ENCODE measurements around the gene CIRBP.
A peak's percentile ranks its signal among the peaks of the same experiment; 100 is the strongest.

Gene CIRBP

DNA sequence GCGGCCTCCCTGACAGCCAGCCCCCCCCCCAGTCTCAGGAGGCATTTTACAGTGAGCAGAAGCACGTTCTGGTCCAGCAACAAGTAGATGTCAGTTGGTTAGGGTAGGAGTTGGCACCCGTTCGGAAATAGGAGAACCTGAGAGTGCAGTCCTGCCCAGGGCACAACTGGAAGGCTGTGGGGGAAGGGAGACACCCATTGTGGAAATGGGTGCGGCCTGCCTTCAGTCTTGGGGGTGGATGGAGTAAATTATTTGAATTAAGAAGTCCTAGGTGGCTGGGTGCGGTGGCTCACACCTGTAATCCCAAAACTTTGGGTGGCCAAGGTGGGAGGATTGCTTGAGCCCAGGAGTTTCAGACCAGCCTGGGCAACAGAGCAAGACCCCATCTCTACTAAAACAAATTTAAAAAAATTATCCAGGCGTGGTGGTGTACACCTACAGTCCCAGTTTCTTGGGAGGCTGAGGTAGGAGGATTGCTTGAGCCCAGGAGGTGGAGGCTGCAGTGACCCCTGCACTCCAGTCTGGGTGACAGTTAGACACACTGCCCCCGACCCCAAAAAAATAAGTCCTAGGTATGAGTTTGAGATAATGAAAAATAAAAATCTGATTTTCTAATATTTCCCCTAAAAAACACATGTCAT lies 1.2 kb downstream of the CIRBP start:
- DNase-seq, result peak; percentile 56

DNA sequence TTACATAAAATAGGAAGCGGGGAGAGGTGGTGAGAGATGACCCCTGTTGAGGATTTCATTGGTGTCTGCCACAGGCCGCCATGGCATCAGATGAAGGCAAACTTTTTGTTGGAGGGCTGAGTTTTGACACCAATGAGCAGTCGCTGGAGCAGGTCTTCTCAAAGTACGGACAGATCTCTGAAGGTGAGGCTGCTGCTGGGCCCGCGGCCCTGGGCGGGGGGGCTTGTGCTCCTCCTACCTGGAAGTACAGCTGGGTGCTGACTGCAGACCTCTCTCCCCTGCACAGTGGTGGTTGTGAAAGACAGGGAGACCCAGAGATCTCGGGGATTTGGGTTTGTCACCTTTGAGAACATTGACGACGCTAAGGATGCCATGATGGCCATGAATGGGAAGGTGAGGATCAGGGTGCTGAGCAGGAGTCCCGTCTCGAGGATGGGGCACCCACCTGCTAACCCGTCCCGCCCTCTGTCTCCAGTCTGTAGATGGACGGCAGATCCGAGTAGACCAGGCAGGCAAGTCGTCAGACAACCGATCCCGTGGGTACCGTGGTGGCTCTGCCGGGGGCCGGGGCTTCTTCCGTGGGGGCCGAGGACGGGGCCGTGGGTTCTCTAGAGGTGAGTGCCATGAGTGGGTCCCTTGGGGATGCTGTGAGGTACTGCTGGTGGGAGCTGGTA lies 1.9 kb downstream of the CIRBP start:
- no peak for DNase-seq

DNA sequence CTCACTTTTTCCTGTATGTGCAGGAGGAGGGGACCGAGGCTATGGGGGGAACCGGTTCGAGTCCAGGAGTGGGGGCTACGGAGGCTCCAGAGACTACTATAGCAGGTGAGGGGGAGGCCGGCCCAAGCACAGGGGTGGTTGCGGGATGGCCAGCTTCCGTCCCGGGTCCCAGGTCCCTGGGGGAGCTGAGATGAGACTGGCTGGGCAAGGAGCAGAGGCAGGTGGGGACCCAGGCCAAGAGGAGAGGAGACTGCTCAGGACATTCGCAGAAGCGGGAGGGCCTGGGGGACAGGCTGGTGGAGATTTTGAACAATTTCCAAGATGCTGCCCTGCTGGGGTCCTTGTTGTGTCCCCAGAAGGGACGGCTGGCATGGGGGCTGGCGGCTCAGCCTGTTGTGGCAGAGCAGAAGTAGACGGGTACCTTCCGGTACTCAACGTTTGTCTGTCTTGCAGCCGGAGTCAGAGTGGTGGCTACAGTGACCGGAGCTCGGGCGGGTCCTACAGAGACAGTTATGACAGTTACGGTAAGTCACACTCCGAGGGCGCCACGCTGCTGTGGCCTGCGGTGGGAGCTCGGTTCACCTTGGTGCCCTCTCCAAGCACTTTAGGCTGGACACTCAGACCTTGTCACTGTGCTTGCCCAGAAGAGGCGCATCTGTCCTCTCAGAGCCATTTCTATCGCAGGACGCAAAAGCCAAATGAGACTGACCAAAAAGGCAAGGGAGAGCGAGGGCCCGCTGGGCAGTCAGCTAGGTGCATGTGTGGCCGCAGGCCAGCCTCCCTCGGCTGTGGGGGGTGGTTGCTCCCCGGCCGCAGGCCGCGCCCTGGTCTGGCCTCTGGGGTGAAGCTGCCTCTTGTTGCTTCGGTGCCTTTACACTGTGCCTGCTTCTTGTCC lies 2.6 kb downstream of the CIRBP start:
- no peak for DNase-seq

DNA sequence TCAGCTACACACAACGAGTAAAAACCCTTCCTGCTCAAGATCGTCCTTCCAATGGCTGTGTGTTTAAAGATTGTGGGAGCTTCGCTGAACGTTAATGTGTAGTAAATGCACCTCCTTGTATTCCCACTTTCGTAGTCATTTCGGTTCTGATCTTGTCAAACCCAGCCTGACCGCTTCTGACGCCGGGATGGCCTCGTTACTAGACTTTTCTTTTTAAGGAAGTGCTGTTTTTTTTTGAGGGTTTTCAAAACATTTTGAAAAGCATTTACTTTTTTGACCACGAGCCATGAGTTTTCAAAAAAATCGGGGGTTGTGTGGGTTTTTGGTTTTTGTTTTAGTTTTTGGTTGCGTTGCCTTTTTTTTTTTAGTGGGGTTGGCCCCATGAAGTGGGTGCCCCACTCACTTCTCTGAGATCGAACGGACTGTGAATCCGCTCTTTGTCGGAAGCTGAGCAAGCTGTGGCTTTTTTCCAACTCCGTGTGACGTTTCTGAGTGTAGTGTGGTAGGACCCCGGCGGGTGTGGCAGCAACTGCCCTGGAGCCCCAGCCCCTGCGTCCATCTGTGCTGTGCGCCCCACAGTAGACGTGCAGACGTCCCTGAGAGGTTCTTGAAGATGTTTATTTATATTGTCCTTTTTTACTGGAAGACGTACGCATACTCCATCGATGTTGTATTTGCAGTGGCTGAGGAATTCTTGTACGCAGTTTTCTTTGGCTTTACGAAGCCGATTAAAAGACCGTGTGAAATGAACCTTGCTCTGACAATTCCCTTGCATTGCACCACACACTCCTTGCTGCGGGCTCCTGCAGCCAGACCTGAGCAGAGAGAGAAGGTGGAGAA lies 3.5 kb downstream of the CIRBP start:
- no peak for DNase-seq

DNA sequence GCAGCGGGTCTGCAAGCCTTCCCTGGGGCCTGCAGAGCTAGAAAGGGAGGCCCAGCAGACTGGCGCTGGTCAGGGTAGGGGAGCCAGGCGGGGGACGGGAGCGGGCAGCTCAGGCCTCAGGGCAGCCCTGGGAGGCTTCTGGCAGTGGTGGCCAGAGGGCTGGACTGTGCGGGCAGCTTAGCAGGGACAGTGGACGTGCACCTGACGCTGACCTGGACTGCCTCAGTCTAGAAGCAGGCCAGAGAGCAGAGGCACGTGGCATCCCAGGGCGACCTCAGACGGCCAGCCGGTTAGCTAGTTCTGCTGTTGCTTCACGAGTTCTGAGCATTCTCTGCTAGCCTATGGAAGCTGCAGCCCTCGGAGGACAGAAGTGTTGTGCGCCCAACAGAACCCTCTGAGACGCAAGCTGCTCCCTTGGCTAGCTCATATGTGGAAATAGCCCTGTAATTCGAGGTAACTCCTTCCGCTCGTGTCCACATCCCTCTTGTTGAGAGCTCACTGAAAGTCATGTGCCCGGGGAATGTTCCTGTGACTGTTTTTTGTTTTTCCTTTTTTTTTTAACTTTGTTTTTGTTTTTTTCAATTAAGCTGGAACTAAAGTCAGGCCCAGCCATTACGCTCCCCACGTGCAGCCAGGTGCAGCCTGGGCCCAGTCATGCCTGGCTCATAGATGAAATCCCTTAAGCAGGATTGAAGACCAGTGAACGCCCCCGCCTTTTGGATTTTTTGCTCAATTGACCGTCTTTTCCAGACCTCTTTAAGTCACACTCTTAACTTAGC lies 4.3 kb downstream of the CIRBP start:
- DNase-seq, result no peak

DNA sequence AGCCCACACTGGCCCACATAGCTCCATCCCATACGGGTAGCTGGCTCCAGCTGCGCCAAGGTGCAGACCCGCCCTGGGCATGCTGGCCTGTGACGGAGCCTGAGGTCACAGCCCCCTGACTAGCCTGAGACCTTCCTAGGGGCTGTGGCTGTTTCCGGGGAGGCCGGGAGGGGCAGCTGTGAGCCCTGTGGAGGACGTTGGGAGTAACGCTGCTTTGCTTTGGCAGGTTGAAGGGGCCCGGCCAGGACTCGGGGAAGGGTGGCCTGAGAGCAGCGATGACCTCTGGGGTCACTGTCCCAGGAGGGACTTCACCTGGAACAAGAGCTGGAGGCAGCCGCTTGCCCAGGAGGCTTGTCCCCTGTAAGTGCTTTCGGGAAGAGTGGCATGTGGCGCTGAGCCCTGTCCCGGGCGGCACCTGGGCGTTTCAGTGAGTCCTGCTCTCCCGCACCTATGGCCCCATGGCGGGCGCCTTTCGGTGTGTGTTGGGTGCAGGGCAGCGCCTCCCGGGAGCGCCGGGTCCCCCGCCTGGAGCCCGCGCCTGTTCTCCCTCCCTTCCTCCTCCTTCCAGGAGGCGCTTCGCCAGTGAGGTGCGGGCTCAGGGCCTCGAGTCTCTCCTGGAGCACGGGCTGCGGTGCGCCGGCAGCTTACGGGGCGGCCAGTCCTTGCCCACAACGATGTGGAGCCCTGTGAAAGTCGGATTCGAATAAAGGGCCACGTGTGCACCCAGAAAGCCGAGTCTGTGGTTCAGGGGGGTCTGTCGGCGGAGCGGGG lies 5.1 kb downstream of the CIRBP start:
- DNase-seq, result no peak

DNA sequence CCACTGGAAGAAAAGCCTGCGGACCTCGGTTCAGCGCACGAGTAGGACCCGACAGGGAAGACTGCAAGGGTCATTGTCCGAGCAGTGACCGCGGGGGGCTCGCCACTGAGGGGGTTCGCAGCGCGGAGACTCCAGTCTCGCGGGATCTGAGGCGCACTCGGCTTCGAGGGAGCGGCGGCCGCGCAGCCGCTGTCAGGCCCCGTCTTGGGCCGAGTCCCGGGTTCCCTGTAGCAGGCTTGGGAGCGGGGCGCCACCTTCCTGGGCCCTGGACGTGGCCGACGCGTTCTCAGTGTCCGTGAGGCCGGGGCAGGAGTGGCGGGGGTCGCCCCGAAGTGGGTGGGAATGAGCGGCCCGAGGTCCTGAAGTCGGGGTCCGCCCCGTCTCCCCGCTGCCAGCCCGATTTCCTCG lies 5.7 kb downstream of the CIRBP start:
- no peak for DNase-seq

DNA sequence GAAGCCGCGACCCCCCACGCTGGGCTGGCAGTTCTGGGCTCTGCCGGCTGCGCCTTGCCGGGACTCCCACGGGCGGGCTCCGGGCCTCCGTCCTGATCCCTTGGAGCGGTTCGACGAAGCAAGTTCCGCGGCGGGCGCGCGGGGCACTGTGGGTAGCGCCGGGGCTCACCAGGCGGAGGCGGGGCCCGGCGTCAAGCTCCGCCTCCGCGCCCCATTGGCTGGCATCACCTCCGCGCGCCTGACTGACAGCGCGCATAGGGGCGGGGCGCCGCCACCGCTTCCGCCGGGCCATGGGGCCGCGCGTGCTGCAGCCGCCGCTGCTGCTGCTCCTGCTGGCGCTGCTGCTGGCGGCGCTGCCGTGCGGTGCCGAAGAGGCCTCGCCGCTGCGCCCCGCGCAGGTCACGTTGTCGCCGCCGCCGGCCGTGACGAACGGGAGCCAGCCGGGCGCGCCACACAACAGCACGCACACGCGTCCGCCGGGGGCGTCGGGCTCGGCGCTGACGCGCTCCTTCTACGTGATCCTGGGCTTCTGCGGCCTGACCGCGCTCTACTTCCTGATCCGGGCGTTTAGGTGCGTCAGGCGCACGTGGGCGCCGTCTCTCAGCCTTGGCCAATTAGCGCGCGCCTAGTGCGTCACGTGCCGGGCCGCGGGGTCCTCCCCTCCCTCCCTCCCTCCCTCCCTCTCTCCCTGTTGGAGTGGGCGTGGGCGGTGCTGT lies 6.3 kb downstream of the CIRBP start, which contains the start of gene FAM174C:
FAM174C (plus strand) TSS at position 271 of the 716 bp plus-strand sequence; CDS start at position 291, 20 bp downstream.
- DNase-seq, result peak; percentile 98

DNA sequence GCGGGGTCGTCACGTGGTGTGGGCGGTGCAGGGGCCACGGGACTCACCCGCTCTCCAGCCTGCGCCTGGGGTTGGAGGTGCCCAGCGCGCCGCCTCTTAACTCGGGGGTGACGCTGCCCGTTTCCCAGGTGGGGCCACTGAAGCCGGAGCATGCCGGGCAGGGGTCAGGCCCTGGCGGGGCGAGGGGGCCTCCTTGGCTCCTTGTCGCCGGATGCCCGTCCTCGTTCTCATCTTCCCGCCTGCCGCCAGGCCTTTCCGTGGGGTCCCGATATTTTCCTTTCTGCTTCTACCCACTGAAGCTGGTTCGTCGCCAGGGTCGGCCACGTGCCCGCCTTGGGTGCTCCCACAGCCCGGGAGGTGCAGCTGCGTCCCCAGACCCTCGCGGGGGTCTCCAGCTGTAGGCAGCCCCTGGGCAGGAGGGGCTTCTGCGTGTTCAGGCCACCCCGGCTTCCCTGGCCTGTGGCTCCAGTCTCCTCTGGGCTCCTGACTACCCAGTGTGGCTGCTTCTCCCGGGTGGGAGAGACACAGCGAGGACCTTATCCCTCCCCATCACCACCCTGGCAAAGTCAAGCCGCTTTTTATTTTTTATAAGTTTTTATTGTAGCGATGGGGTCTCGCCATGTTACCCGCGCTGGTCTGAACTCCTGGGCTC lies 7.0 kb downstream of the CIRBP start:
- no peak for DNase-seq

DNA sequence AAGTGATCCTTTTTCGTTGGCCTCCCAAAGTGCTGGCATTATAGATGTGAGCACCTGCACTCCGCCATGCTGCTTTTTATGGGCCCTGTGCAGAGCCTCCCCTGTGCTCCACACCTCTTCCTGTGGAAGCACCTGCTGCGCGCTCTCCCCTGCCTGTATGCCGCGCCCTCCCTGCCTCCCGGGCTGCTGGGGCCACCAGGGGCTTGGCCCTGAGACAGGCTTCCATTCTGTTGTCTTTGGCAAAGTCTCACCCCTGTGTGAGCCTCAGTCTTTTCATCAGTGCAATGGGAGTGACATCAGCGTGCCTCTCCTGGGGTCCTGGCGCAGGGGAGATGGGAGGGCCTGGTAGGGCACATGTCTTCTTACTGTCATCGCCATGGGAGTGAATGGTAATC lies 7.5 kb downstream of the CIRBP start:
- peak; percentile 52 for DNase-seq

DNA sequence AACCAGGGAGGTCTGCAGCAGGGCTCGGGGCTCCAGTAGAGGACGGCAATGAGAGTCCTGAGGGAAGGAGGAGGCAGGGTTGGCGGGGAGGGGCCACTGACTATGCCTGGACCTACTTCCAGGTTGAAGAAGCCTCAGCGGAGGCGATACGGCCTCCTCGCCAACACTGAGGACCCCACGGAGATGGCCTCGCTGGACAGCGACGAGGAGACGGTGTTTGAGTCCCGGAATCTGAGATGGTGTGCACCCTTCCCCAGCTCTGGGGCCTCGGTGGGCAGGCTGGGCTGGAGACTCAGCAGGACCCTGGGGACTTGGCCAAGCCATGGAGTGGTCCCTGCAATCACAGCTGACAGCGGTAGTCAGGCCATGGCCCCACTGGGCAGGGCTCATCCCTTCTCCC lies 7.9 kb downstream of the CIRBP start:
- DNase-seq, result no peak

DNA sequence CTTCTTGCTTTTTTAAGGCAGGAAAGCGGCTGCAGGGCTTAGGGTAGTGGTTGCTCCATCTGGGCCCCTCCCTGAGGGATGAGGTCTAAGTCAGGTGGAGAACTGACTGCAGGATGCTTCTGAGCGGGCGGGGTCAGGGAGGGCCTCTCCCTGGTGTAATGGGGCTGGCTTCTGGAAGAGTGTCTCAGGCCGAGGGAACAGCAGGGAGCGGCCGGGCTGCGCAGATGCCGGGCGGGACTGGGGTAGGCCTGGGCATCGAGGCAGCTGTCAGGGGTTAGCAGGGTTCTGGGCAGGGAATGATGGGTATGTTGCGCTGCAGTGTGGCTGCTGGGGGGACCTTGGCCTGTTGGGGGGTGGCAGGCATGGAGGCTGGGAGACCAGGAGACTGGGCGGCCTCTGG lies 8.9 kb downstream of the CIRBP start:
- no peak for DNase-seq

DNA sequence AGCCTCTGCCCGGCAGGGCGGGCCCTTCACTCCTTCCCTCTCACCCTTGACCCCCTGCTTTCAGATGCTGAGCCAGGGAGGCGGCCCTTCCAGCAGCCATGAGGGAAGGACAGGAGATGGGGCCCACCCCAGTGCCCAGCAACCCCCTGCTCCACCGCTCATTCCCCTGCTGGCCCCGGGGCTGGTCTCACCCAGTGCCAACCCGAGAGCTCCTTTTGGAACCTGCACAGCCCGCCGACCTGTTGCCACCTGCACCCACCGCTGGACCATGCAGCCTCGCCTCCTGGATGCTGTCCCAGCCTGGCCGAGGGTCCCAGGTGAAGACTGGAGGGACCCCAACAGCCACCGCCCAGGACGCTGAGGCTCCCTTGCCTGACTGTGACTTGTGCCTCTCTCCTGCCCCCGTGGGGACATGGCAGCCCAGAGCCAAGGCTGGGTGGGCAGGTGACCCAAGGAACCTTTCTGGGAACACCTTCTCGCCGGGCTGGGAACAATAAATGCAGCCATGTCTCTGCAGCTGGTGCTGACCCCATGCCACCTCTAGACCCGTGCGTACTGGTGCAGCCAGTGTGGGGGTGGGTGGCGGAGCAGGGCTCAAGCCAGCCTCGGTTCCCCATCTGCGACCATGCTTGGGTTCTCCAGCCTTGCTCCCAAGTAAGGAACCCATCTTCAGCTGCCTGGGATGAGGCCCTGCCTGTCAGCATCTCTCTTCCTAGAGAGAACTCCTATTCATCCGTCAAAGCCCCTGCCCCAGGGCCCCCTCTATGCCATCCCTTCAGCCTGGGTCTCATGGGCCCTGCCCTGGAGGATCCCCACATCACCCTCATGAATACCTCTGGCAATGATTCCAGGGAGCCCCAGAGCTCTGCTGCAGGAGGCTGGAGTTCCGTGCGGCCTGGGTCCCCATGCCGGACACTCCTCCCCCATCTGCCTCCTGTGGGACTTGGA lies 9.9 kb downstream of the CIRBP start:
- no peak for DNase-seq

DNA sequence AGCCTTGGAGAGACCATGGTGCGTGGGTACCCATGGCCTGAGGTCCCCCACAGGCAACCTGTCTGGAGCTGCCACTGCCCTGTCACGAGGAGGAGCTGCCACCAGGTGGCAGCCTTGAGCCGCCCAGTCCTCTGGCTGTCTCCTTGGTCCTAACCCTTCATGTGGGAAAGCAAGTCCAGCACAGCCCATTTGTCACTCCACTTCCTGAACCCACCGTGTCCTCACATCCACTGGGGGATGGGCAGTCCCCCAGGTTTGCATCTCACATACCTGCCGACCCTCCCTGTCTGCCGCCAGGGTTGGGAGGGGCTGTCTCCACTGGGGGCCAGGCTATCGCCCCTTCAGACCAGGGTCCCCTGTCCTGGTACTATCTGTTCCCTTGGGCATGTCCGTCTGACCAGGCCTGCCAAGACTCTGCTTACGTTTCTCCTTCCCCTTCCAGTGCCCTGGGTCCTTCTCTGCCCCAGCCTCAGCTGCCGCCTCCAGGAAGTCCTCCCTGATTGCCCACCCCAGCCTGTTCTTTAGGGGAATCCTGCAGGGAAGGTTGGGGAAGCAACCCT lies 10.7 kb downstream of the CIRBP start:
- DNase-seq, result peak; percentile 85

DNA sequence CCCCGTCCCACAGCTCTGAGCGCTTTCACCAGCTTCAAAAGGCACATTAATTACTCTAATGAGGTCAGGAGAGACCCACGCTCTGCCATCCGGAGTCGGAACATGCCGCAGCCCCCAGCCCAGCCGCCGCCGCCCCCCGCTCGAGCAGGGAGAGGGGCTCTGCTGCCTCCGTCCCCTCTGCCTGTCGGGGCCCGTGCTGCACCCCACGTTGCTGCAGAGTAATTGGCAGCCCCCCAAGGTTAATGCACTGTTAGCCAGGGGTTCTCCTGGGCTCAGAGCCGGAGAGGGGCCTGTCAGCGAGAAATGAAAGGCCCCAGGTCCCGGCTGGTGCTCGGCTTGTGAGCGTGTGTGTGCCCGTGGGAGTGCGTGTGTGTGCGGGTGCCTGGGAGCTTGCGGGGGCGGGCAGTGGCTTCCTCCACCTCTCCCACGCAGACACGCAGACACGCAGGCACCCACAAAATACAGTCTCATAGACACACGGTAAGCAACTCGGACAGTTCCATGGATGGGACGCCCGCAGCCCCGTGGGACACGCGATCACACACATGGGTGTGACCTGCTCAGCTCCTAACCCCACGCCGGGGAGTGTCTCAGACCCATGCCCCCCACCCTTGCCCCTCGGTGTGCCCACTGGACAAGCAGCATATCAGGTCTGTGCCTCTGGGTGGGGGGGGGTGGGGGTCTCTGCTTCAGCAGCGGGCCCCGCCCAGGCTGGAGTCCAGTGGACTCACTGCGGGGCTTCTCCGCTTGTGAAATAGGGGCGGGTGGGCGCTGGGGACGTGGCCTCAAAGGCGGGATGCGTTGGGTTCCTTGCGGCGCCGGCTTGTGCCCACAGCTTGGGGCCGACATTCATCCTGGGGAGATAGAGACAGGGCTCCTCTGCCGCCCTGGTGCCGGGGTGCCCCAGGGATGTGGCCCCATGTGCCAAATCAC lies 11.8 kb downstream of the CIRBP start:
- DNase-seq, result no peak

DNA sequence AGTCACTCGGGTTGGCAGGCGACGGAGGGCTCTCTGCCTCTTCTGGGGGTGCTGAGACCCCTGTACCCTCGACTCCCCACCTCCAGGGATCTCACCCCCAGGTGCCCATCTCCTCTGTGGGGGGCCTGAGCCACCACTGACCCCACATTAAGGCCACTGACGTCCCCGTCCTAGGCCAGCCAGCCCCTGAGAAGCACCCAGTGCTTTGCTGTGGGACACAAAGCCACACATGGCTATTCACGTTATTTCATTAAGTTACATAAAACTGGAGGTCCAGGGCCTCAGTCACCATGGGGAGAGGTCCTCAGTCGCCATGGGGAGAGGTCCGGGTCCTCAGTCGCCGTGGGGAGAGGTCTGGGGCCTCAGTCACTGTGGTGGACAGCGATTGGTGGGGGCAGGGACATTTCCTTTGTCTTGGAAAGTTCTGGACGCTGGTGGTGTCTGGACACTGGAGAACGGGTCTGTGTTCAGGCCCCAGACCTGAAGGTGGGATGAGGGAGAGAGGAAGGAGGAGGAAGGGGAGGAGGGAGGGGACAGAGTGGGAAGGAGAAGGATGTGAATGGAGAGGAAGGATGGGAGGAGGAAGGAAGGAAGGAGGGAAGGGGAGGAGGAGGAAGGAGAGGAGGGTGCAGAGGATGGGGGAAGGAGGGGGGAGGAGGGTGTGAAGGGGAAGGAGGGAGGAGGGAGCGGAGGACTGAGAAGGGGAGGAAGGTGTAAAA lies 12.6 kb downstream of the CIRBP start:
- DNase-seq, result no peak
